Measurements from ENCODE around the gene PMEPA1.

Gene PMEPA1

DNA sequence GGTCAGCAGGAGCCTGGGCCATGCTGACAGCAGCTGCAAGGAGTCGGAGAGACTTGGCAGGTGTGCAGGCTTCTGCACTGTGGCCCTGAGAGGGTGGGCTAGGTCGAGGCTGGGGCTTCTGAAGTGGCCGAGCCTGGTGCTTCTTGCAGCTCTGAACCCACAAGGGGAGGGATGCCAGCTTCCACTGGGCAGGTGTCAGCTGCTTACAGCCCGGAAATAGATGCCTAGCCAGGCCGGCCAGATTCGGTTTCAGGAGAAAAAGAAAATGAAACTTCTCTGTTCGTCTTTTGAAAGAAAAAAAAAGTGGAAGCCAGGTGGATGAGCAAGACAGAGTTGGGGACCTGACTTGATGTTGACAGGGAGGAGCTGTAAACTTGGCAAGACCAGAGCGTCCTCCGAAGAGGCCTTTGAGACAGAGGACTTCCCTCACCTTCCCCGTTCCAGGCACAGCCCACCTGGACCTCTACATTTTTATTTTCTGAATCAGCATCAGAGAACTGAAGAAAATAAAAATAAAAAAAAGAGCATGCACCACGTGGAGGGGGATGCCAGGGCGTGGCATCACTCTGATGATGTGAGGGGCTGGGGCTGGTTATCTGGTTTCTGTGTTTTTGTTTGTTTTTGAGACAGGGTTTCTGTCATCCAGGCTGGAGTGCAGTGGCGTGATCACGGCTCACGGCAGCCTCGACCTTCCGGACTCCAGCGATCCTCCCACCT, 89.4 kb downstream of the PMEPA1 start, which contains the start of gene ZBP1:
TSS of gene ZBP1 (minus strand) at position 153 of the 717 bp plus-strand sequence. CDS start at position 22, 131 bp downstream.
- TF ChIP-seq, protein P1, sequence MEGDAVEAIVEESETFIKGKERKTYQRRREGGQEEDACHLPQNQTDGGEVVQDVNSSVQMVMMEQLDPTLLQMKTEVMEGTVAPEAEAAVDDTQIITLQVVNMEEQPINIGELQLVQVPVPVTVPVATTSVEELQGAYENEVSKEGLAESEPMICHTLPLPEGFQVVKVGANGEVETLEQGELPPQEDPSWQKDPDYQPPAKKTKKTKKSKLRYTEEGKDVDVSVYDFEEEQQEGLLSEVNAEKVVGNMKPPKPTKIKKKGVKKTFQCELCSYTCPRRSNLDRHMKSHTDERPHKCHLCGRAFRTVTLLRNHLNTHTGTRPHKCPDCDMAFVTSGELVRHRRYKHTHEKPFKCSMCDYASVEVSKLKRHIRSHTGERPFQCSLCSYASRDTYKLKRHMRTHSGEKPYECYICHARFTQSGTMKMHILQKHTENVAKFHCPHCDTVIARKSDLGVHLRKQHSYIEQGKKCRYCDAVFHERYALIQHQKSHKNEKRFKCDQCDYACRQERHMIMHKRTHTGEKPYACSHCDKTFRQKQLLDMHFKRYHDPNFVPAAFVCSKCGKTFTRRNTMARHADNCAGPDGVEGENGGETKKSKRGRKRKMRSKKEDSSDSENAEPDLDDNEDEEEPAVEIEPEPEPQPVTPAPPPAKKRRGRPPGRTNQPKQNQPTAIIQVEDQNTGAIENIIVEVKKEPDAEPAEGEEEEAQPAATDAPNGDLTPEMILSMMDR (IDR thresholded peaks at IDR 0.05; ENCODE audit: control insufficient read depth, extremely low read depth, insufficient read depth), result no peak
- H3K4me3 ChIP-seq (ENCODE audit: low read depth, low read length), result no peak within 1 kb of the TSS
- no peak for DNase-seq (ENCODE audit: low read depth)

DNA sequence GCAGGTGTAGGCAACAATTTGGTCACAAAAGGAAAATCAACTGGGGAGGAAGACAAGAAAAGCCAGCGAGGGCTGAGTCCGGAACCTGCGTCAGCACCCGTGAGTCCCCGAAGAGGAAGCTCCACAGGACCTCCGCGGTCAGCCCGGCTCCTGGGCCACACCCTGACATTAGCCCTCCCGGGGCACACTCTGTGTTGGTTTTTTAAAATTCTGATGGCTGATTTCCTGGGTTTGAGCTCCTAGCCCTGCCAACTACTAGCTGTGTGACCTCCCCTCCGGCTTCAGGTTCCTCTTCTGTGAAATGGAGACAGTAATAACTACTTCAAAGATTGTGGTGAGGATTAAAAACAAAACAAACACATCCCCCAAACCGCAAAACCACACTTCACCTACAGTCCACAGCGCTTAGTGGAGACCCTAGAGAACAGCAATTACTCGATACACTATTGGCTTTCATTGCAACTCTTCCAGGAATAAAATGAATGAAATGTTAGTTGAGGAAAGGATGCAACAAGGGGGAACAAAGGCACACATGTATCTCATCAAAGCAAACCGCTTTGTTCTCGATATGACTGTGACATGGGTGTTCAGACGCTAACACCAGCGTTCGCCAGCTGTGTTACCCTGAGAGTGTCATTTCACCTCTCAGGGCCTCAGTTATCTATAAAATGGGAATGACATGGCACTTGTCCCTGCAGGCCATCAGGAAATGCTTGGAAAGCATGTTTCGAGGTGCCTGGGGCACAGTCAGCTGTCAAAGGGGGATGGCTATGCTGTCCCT, 90.6 kb downstream of the PMEPA1 start:
- no peak for DNase-seq (ENCODE audit: low read depth)
- H3K4me3 ChIP-seq (ENCODE audit: low read depth, low read length), result no peak overlapping the region
- TF ChIP-seq, protein P1 (IDR thresholded peaks at IDR 0.05; ENCODE audit: control insufficient read depth, extremely low read depth, insufficient read depth), result no peak

GRCh38 chr20:57618764-57619050, 91.1 kb downstream of the PMEPA1 start:
- H3K4me3 ChIP-seq (ENCODE audit: low read depth, low read length), result no peak overlapping the region
- TF ChIP-seq, protein P1 (IDR thresholded peaks at IDR 0.05; ENCODE audit: control insufficient read depth, extremely low read depth, insufficient read depth), result no peak
- DNase-seq (ENCODE audit: low read depth), result no peak

- H3K4me3 ChIP-seq (ENCODE audit: low read depth, low read length), result no peak overlapping the region
- DNase-seq (ENCODE audit: low read depth), result no peak
- TF ChIP-seq, protein P1 (IDR thresholded peaks at IDR 0.05; ENCODE audit: control insufficient read depth, extremely low read depth, insufficient read depth), result no peak
Observed at GRCh38 chr20:57618091-57618763, 91.6 kb downstream of the PMEPA1 start.

- TF ChIP-seq, protein P1 (IDR thresholded peaks at IDR 0.05; ENCODE audit: control insufficient read depth, extremely low read depth, insufficient read depth), result no peak
- no peak for DNase-seq (ENCODE audit: low read depth)
- H3K4me3 ChIP-seq (ENCODE audit: low read depth, low read length), result no peak overlapping the region
Observed at GRCh38 chr20:57617079-57617795, 92.6 kb downstream of the PMEPA1 start.

GRCh38 chr20:57616143-57616951, 93.5 kb downstream of the PMEPA1 start:
- H3K4me3 ChIP-seq (ENCODE audit: low read depth, low read length), result no peak overlapping the region
- TF ChIP-seq, protein P1 (IDR thresholded peaks at IDR 0.05; ENCODE audit: control insufficient read depth, extremely low read depth, insufficient read depth), result no peak
- DNase-seq (ENCODE audit: low read depth), result no peak

Measured in LNCaP clone FGC (cell line).